ENCODE data around the gene CDC42SE2.

Gene CDC42SE2, protein sequence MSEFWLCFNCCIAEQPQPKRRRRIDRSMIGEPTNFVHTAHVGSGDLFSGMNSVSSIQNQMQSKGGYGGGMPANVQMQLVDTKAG

DNA sequence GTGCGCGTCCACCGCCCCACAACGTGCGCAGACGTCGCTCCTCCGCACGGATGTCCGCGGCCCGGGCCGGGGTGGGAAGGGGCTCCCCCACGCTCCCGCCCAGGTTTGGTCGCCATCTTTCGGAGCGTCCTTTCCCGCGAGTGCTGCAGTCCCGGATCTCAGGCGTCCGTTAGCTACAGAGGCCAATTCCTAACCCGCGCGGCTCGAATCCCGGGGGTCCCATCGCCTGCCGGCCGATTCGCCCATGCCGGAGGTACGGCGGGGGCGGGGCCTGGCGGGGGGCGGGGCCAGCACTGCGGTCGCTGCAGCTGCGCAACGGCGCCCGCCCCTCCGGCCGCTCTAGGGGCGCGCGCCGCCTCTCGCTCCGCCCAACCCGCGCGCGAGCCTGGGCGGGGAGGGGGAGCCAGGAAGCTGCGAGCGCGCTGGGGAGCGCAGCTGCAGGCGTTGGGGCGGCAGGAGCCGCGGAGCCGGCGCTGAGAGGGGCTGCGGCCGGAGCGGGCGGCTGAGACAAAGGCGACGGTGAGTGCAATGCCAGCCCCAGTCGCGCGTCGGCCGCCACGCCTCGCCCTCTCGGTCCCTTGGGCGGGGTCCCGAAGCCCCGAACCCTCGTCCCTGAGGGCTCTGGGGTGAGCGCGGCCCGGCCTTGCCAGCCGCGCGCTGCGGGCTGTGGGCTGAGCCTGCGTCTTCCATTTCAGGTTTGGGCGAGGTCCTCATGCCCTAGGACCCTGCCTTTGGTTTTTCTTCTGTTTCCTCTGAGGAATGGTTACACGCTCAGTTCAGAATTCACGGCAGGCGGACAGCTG lies at the start of gene CDC42SE2:
Gene CDC42SE2, plus strand, starts transcription at position 406 of the 803 bp plus-strand sequence. CDS start 95,441 bp downstream, outside the sequence.
- TF ChIP-seq TAF1 (IDR thresholded peaks at IDR 0.05; ENCODE audit: low read depth) (peak; percentile 62; the same call in 1 of the 2 replicates), YY1 (IDR thresholded peaks at IDR 0.05; ENCODE audit: low read depth) (peak; percentile 62), RAD21 (IDR thresholded peaks at IDR 0.05; ENCODE audit: low read depth) (no peak), ZBTB7A (IDR thresholded peaks at IDR 0.05; ENCODE audit: low read depth) (peak; percentile 62; the same call in 1 of the 2 replicates)

DNA sequence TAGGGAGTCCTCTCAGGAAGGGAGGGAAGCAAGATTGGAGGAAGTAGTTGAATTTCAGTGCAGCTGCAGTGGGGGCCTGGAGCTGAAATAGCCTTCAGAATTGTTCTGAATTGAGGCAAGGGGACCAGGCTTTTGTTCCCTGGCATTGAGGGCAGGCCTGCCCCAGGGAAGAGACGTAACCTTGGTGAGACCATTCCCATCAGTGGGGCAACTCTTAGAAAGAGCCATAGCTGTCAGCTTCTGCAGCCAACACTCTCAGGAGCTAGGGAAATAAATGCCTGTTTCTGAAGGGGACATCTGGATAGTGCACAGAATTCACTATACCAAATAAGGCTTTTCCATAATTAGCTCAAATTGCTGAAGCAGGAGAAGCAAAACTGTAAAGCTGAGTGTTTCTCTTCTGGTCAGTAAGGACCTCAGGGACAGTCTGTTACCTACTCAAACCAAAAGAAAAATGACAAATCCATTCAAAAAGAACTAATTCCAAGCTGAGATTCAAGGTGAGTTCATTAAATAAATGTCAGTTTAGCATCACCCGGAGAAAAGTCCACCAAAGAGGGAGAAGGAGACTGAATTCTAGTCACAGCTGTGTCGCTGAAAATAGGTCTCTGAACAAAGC lies 49.1 kb upstream of the CDC42SE2 start:
- TF ChIP-seq EGR1 (IDR thresholded peaks at IDR 0.05) = no peak
- no peak for TF ChIP-seq RAD21 (IDR thresholded peaks at IDR 0.05; ENCODE audit: low read depth)
- no peak for TF ChIP-seq EP300 (IDR thresholded peaks at IDR 0.05; ENCODE audit: borderline replicate concordance)
- TF ChIP-seq, protein P1, sequence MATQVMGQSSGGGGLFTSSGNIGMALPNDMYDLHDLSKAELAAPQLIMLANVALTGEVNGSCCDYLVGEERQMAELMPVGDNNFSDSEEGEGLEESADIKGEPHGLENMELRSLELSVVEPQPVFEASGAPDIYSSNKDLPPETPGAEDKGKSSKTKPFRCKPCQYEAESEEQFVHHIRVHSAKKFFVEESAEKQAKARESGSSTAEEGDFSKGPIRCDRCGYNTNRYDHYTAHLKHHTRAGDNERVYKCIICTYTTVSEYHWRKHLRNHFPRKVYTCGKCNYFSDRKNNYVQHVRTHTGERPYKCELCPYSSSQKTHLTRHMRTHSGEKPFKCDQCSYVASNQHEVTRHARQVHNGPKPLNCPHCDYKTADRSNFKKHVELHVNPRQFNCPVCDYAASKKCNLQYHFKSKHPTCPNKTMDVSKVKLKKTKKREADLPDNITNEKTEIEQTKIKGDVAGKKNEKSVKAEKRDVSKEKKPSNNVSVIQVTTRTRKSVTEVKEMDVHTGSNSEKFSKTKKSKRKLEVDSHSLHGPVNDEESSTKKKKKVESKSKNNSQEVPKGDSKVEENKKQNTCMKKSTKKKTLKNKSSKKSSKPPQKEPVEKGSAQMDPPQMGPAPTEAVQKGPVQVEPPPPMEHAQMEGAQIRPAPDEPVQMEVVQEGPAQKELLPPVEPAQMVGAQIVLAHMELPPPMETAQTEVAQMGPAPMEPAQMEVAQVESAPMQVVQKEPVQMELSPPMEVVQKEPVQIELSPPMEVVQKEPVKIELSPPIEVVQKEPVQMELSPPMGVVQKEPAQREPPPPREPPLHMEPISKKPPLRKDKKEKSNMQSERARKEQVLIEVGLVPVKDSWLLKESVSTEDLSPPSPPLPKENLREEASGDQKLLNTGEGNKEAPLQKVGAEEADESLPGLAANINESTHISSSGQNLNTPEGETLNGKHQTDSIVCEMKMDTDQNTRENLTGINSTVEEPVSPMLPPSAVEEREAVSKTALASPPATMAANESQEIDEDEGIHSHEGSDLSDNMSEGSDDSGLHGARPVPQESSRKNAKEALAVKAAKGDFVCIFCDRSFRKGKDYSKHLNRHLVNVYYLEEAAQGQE (IDR thresholded peaks at IDR 0.05; ENCODE audit: low read depth) = no peak
- no peak for TF ChIP-seq ZBTB7A (IDR thresholded peaks at IDR 0.05; ENCODE audit: low read depth)
- TF ChIP-seq, protein P2, sequence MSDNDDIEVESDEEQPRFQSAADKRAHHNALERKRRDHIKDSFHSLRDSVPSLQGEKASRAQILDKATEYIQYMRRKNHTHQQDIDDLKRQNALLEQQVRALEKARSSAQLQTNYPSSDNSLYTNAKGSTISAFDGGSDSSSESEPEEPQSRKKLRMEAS (IDR thresholded peaks at IDR 0.05) = no peak
- TF ChIP-seq CREB1 (IDR thresholded peaks at IDR 0.05; ENCODE audit: low read depth) = no peak
- no peak for TF ChIP-seq NFIC (IDR thresholded peaks at IDR 0.05)

DNA sequence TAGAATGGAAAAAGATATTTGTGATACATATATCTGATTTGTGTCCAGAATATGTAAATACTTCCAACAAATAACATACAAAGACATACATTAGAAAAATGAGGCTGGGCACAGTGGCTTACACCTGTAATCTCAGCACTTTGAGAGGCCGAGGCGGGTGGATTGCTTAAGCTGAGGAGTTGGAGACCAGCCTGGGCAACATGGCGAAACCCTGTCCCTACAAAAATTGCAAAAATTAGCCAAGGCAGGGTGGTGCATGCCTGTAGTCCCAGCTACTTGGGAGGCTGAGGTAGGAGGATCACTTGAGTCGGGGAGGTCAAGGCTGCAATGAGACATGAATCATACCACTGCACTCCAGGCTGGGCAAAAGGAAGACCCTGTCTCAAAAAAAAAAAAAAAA lies 46.1 kb upstream of the CDC42SE2 start:
- TF ChIP-seq YY1 (IDR thresholded peaks at IDR 0.05; ENCODE audit: low read depth) (no peak), TAF1 (IDR thresholded peaks at IDR 0.05; ENCODE audit: low read depth) (no peak), ZBTB7A (IDR thresholded peaks at IDR 0.05; ENCODE audit: low read depth) (no peak), NFIC (IDR thresholded peaks at IDR 0.05) (no peak), CREB1 (IDR thresholded peaks at IDR 0.05; ENCODE audit: low read depth) (no peak), EP300 (IDR thresholded peaks at IDR 0.05; ENCODE audit: borderline replicate concordance) (no peak), EGR1 (IDR thresholded peaks at IDR 0.05) (no peak)
- TF ChIP-seq, protein P3, sequence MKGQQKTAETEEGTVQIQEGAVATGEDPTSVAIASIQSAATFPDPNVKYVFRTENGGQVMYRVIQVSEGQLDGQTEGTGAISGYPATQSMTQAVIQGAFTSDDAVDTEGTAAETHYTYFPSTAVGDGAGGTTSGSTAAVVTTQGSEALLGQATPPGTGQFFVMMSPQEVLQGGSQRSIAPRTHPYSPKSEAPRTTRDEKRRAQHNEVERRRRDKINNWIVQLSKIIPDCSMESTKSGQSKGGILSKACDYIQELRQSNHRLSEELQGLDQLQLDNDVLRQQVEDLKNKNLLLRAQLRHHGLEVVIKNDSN (IDR thresholded peaks at IDR 0.05) = no peak

DNA sequence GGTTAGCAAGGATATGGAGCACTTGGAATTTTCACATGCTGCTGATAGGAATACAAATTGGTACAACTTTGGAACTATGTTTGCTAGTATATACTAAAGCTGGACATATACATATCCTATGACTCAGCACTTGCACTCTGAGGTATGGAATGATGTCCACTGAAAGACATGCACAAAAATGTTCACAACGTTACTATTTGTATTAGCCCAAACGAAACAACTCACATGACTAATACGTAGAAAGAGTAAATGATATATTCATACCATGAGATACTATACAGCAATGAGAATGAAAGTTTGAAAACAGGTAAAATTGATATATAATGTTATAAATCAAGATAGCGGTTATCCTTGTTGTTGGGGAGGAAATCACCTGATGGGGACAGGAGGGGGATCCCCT lies 45.5 kb upstream of the CDC42SE2 start:
- TF ChIP-seq, protein P3 (IDR thresholded peaks at IDR 0.05) = no peak
- TF ChIP-seq ZBTB7A (IDR thresholded peaks at IDR 0.05; ENCODE audit: low read depth) (no peak), EP300 (IDR thresholded peaks at IDR 0.05; ENCODE audit: borderline replicate concordance) (no peak), CEBPB (IDR thresholded peaks at IDR 0.05) (no peak), TEAD4 (IDR thresholded peaks at IDR 0.05) (no peak), EGR1 (IDR thresholded peaks at IDR 0.05) (no peak), TAF1 (IDR thresholded peaks at IDR 0.05; ENCODE audit: low read depth) (no peak)

DNA sequence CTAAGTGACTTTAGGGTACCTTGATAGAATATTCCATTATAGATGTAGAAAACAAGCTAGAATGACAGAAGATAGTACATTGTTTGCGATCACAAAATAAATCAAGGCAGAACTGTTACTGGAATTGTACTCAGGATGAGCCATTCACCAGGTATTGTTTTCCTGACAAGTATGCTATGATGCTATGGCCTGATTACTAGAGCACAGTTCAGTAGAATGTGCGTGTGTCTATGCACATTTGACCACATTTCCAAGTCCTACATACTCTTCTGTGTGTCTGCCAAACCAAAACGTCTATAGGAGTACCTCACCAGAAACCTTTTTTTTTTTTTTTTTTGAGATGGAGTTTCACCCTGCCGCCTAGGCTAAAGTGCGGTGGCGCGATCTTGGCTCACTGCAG lies 43.3 kb upstream of the CDC42SE2 start:
- TF ChIP-seq TAF1 (IDR thresholded peaks at IDR 0.05; ENCODE audit: low read depth) (no peak), EP300 (IDR thresholded peaks at IDR 0.05; ENCODE audit: borderline replicate concordance) (no peak)

DNA sequence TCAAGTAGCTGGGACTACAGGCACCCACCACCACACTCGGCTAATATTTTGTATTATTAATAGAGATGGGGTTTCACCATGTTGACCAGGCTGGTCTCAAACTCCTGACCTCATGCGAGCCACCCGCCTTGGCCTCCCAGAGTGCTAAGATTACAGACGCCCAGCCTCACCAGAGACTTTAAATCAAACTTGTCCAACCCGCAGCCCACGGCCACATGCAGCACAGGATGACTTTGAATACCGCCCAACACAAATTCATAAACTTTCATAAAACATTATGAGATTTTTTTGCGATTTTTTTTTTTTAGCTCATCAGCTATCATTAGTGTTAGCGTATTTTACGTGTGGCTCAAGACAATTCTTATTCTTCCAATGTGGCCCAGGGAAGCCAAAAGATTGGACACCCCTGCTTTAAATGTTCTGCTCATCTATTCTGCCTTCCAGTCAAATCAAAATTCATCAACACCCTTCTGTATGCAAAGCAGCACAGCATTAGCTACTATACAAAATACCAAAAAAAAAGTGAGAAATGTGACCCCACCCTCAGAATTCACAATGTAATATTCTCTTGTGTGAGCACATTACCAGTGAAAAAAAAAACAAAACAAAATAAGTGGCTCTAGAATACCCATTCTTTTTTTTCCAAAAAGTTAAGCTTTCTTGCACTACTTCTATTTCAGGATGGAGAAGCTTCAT lies 42.7 kb upstream of the CDC42SE2 start:
- TF ChIP-seq CEBPB (IDR thresholded peaks at IDR 0.05) = no peak
- no peak for TF ChIP-seq TEAD4 (IDR thresholded peaks at IDR 0.05)
- TF ChIP-seq CREB1 (IDR thresholded peaks at IDR 0.05; ENCODE audit: low read depth) = no peak
- no peak for TF ChIP-seq TAF1 (IDR thresholded peaks at IDR 0.05; ENCODE audit: low read depth)

DNA sequence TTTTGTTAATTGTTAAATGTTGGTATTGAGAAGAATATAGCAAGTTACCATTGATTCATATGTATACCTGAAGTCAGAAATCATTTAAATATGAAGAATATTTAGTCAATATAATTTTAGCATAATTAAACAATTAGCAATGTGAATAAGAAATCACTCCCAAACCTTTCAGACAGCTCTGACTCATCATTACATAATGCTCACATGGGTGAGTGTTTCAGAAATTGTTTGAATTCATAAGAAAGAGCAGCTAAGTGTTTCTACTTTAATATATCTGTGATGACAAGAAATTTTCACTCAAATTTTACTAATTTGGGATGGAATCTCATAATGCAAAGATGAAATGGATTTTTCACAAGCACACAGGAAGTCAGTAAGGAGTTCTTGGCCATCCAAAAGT lies 42.0 kb upstream of the CDC42SE2 start:
- no peak for TF ChIP-seq CREB1 (IDR thresholded peaks at IDR 0.05; ENCODE audit: low read depth)
- TF ChIP-seq YY1 (IDR thresholded peaks at IDR 0.05; ENCODE audit: low read depth) = no peak
- TF ChIP-seq, protein P3 (IDR thresholded peaks at IDR 0.05) = no peak
- no peak for TF ChIP-seq NFIC (IDR thresholded peaks at IDR 0.05)
- TF ChIP-seq, protein P2 (IDR thresholded peaks at IDR 0.05) = no peak
- TF ChIP-seq CEBPB (IDR thresholded peaks at IDR 0.05) = no peak
- TF ChIP-seq RAD21 (IDR thresholded peaks at IDR 0.05; ENCODE audit: low read depth) = no peak
